Endothelial cell of umbilical vein (primary cell): ENCODE measurements around the gene MTLN. TPM values are rescaled to one million over a fixed set of nuclear protein-coding genes. Genes with fewer than 3 reads are reported as not detected.
"Not testable (repeated sequence)": the region's sequence is repeated elsewhere in the genome, so short reads cannot be mapped to it uniquely, and the experiment has no call there.

Experiments
- Bru-seq: library from RNA; stranded (reverse); fragments of 400-500 nt; gene quantifications from one replicate; lab custom pipeline; 2021; lab: Mats Ljungman, UMichigan
- BruChase-seq, 2 experiments: library from RNA; stranded (reverse); fragments of 400-500 nt; gene quantifications; one replicate each; lab custom pipeline; 2021; lab: Mats Ljungman, UMichigan
- BruUV-seq: library from RNA; stranded (reverse); fragments of 400-500 nt; replicated peaks from 2 replicates; lab custom pipeline; 2021; lab: Mats Ljungman, UMichigan
- CTCF ChIA-PET: fragments of 300-600, 350-600 bp; sonication (Branson Sonifier 250); formaldehyde crosslinking; loops from one replicate; lab custom pipeline; 2021; ENCODE audit warnings: antibody characterized with exemption, inconsistent platforms; lab: Charles Lee
- POLR2A ChIA-PET: fragments of 300-600, 350-600 bp; sonication (Branson Sonifier 250); formaldehyde crosslinking; loops from one replicate; lab custom pipeline; 2021; ENCODE audit warnings: antibody characterized with exemption, inconsistent platforms; lab: Charles Lee
- DNase-seq: peaks from one replicate; pipeline ENCODE4 v3.0.0-alpha.2; 2011; ENCODE audit warnings: low read depth, low spot score
- FAIRE-seq: peaks from 2 replicates; lab custom pipeline; 2011; peaks lifted over from hg19 to GRCh38; lab: Jason Lieb, UNC
- H2AFZ ChIP-seq: 2 replicates; pipeline ENCODE4 v1.6.0; 2012; ENCODE audit warnings: low read depth, low read length, control low read depth, inconsistent platforms
- H3K27ac ChIP-seq: 2 replicates; pipeline ENCODE4 v1.5.1; 2011; ENCODE audit warnings: low read depth, mild to moderate bottlenecking, control low read depth, low read length, moderate library complexity; ENCODE audit not compliant: insufficient read depth
- H3K27me3 ChIP-seq, 2 experiments: 2 replicates each; pipeline versions ENCODE4 v1.6.0 to v1.6.1; 2011; ENCODE audit warnings: low read length in 2 of 2, mixed read lengths in 1 of 2; ENCODE audit not compliant: control insufficient read depth in 2 of 2, insufficient read depth in 2 of 2
- H3K36me3 ChIP-seq, 2 experiments: 2 replicates in 1 of 2; 3 replicates in 1 of 2; pipeline ENCODE4 v1.5.1; 2011; ENCODE audit warnings: low read length in 2 of 2, mild to moderate bottlenecking in 1 of 2, moderate library complexity in 1 of 2; ENCODE audit not compliant: control insufficient read depth in 2 of 2, insufficient read depth in 2 of 2; ENCODE audit errors: extremely low read depth in 1 of 2
- H3K4me1 ChIP-seq: 3 replicates; pipeline ENCODE4 v1.5.1; 2011; ENCODE audit warnings: mild to moderate bottlenecking, low read length; ENCODE audit not compliant: control insufficient read depth, insufficient read depth; ENCODE audit errors: extremely low read depth
- H3K4me2 ChIP-seq: 2 replicates; pipeline ENCODE4 v1.6.1; 2011; ENCODE audit warnings: low read length, control low read depth, mixed read lengths; ENCODE audit not compliant: insufficient read depth
- H3K4me3 ChIP-seq, 3 experiments: fragments of 200-600 bp in 1 of 3; sonication (generic), shearing (Covaris generic) in 1 of 3; replicated peaks in 1 of 3; 2 replicates each; pipeline ENCODE4 v1.5.1; 2011 to 2016; ENCODE audit warnings: control low read depth in 3 of 3, low read length in 3 of 3, mild to moderate bottlenecking in 2 of 3, inconsistent platforms in 1 of 3, low read depth in 1 of 3, moderate library complexity in 1 of 3; ENCODE audit not compliant: insufficient read depth in 1 of 3
- H3K79me2 ChIP-seq: 2 replicates; pipeline ENCODE4 v1.6.0; 2012; ENCODE audit warnings: low read length, inconsistent platforms; ENCODE audit not compliant: control insufficient read depth, insufficient read depth
- H3K9ac ChIP-seq: replicated peaks from 2 replicates; pipeline ENCODE3; 2011; ENCODE audit warnings: low read length, control low read depth; ENCODE audit not compliant: insufficient read depth; ENCODE audit errors: extremely low read depth
- H3K9me1 ChIP-seq: replicated peaks from 3 replicates; pipeline ENCODE4 v1.6.0; 2011; ENCODE audit warnings: mild to moderate bottlenecking, low read length; ENCODE audit not compliant: control insufficient read depth, insufficient read depth; ENCODE audit errors: extremely low read depth
- H3K9me3 ChIP-seq: replicated peaks from 2 replicates; pipeline ENCODE4 v1.5.1; 2012; ENCODE audit warnings: low read length, inconsistent platforms; ENCODE audit not compliant: control insufficient read depth, insufficient read depth
- H4K20me1 ChIP-seq: replicated peaks from 2 replicates; pipeline ENCODE3; 2011; ENCODE audit warnings: mild to moderate bottlenecking, low read length; ENCODE audit not compliant: control insufficient read depth, insufficient read depth; ENCODE audit errors: extremely low read depth
- EZH2 ChIP-seq: IDR thresholded peaks from 2 replicates; pipeline ENCODE4 v1.6.1; 2012; ENCODE audit warnings: borderline replicate concordance, low read depth, mild to moderate bottlenecking, moderate library complexity, low read length, inconsistent platforms; ENCODE audit not compliant: severe bottlenecking
- FOS ChIP-seq: IDR thresholded peaks from 2 replicates; pipeline ENCODE4 v1.6.1; 2011; ENCODE audit warnings: mild to moderate bottlenecking, low read length, moderate library complexity, borderline replicate concordance; ENCODE audit not compliant: insufficient read depth
- GATA2 ChIP-seq: IDR thresholded peaks from 2 replicates; pipeline ENCODE4 v1.7.0; 2011; ENCODE audit warnings: low read depth, mild to moderate bottlenecking, moderate library complexity, mixed read lengths, low read length; ENCODE audit not compliant: insufficient read length, insufficient read depth
- JUN ChIP-seq: IDR thresholded peaks from 2 replicates; pipeline ENCODE4 v1.6.1; 2011; ENCODE audit warnings: borderline replicate concordance, low read depth; ENCODE audit not compliant: insufficient read length, insufficient read depth
- MYC ChIP-seq: IDR thresholded peaks from one replicate; pipeline ENCODE4 v1.6.1; 2011; ENCODE audit warnings: mild to moderate bottlenecking, low read depth, low read length
- POLR2A ChIP-seq: IDR thresholded peaks from 2 replicates; pipeline ENCODE4 v1.6.1; 2012; ENCODE audit warnings: low read depth, mild to moderate bottlenecking, control low read depth, low read length
- POLR2AphosphoS5 ChIP-seq: IDR thresholded peaks from 2 replicates; pipeline ENCODE4 v1.6.1; 2012; ENCODE audit warnings: low read depth, mild to moderate bottlenecking, control low read depth, low read length, moderate library complexity; ENCODE audit not compliant: insufficient read depth
- dilution Hi-C: fragments of 300-500 bp; cut with MboI; formaldehyde crosslinking; loops from one replicate; pipeline ENCODE4 v1.15.0; 2019; ENCODE audit warnings: low sequenced_read_pairs; ENCODE audit not compliant: extremely low pct_ligation_motif_present
- intact Hi-C: fragments of 100-400 bp; cut with micrococcal nuclease; formaldehyde crosslinking; loops from one replicate; pipeline ENCODE4 v1.10.0; 2022
- long read RNA-seq: library from polyadenylated mRNA; stranded (forward); transcript quantifications from one replicate; pipeline ENCODE4 v2.0.0, GENCODE V29; 2021
- polyA minus RNA-seq, 3 experiments: library from RNA; depleted of rRNA, polyadenylated mRNA; stranded (reverse); fragments of >200 nt; gene quantifications; 1 replicate in 1 of 3; 2 replicates in 2 of 3; pipeline ENCODE4 v1.2.3, GENCODE V29; 2011
- polyA plus RNA-seq, 4 experiments: library from polyadenylated mRNA; depleted of rRNA in 3 of 4; stranded (reverse) in 3 of 4; unstranded in 1 of 4; fragments of >200 nt; gene quantifications; 2 replicates each; pipeline versions ENCODE4 v1.2.1 to v1.2.3, GENCODE V29; 2011 to 2012; ENCODE audit warnings: missing spikeins in 1 of 4
- total RNA-seq: library from RNA; stranded (reverse); gene quantifications from 2 replicates; pipeline ENCODE4 v1.2.3, GENCODE V29; 2021
- TF ChIP-seq, protein P1 (sequence below): IDR thresholded peaks from 2 replicates; pipeline ENCODE4 v1.6.1; 2011; ENCODE audit not compliant: insufficient read depth, insufficient read length

Gene MTLN
- 25.5 and 34.4 TPM in 2 replicates for total RNA-seq
- 46.0 and 63.2 TPM in 2 replicates for polyA plus RNA-seq
- polyA plus RNA-seq (2011; cell fraction: cytosol; rRNA removed), result 41.5 and 51.4 TPM in 2 replicates
- 9.8 and 15.0 TPM in 2 replicates for polyA plus RNA-seq (2011; cell fraction: nucleus; rRNA removed)
- 44.5 and 50.6 TPM in 2 replicates for polyA plus RNA-seq (2012)
- 8.8 and 10.9 TPM in 2 replicates for polyA minus RNA-seq
- polyA minus RNA-seq (2011; cell fraction: cytosol; rRNA and poly(A)+ RNA removed), result 5.4 TPM
- polyA minus RNA-seq (2011; cell fraction: nucleus; rRNA and poly(A)+ RNA removed), result 3.0 and 7.4 TPM in 2 replicates
- percentile 28 among the genes with signal in this experiment for Bru-seq, nascent RNA
- percentile 26 among the genes with signal in this experiment for BruChase-seq, experiment 1, labeled RNA remaining after a 6-hour chase
- percentile 17 among the genes with signal in this experiment for BruChase-seq, experiment 2, labeled RNA remaining after a 2-hour chase
- long read RNA-seq, transcript MTLN-203 (2 exons, 441 nt), result major isoform, 105 of 106 reads
- long read RNA-seq, partial matches to known transcripts, result 0 of 106 reads
- long read RNA-seq, other reads (novel, unspliced or antisense), result 1 of 106 reads

DNA sequence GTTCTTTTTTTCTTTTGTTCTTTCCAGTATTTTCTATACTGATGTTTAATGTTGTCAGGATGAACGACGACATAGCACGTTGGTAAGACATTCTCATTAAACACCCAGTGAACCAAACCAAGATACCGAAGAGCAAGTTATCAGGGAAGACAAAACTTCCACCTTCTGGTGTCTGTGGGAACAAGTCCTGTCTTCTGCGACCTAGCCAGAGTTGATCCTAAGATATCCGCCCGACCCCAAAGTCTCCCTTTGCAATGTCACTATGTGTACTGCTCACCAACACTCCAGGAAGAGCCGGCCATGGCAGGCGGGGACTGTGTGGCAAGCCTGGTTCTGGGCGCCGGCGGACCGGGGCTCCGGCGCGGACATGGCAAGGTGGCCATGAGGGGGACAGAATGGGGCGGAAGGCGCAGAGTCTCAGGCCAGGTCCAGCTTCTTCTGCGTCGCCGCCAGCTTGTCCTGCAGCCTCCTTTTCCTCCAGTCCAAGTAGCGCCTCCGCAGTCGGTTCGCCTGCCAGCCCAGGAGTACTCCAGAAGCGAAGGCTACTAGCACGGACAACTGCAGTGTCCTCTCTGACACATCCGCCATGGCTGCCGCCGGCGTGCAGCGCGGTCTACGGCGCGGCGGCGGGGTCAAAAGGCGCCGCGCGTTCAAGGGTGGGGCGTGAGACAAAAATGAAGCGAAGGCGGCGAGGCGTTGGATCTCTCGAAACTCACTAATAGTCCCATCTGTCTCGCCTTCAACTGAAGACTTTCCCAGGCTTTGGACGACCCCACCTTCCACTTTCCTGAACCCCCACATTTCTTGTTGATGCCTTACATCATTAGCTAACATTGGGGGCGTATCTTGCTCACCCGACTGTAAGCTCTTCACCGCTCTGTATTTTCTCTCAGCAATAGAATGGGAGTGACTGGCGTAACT, at the start of gene MTLN:
MTLN (minus strand) TSS at position 610 of the 921 bp plus-strand sequence; CDS start at position 588, 22 bp downstream.
- peak within 1 kb of the TSS; percentile 88 for H2AFZ ChIP-seq
- H3K9ac ChIP-seq, result peak within 1 kb of the TSS; percentile 66
- TF ChIP-seq JUN, result no peak
- TF ChIP-seq, protein P1, sequence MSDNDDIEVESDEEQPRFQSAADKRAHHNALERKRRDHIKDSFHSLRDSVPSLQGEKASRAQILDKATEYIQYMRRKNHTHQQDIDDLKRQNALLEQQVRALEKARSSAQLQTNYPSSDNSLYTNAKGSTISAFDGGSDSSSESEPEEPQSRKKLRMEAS, result peak; percentile 31
- TF ChIP-seq POLR2A, result peak; percentile 89
- TF ChIP-seq FOS, result no peak
- peak; percentile 69 for TF ChIP-seq MYC
- TF ChIP-seq POLR2AphosphoS5, result peak; percentile 86
- no peak for TF ChIP-seq GATA2
- TF ChIP-seq EZH2, result no peak
- no peaks in the 10 kb centered on the region for H3K9me1 ChIP-seq
- H3K27me3 ChIP-seq, result peaks cover 22 to 27% of the 10 kb centered on the region in 2 experiments
- H3K36me3 ChIP-seq, result peaks cover 2 to 7% of the 10 kb centered on the region in 2 experiments
- H3K4me1 ChIP-seq, result peaks cover 6% of the 10 kb centered on the region
- H4K20me1 ChIP-seq, result no peaks in the 10 kb centered on the region
- peak within 1 kb of the TSS; percentile 19 for H3K27ac ChIP-seq
- H3K9me3 ChIP-seq, result no peaks in the 10 kb centered on the region
- DNase-seq (peak; percentile 85), FAIRE-seq (peak; percentile 78)
- H3K4me2 ChIP-seq, result peak within 1 kb of the TSS; percentile 85
- peak within 1 kb of the TSS; percentile 63 to 80 (median 80) for H3K4me3 ChIP-seq
- H3K79me2 ChIP-seq, result peaks cover 11% of the 10 kb centered on the region
- ChIA-PET POLR2A (no interaction called here), CTCF (no interaction called here)
- dilution Hi-C loops (no loop called here), intact Hi-C loops (no loop called here)
- BruUV-seq, result TSS peak; percentile 81

DNA sequence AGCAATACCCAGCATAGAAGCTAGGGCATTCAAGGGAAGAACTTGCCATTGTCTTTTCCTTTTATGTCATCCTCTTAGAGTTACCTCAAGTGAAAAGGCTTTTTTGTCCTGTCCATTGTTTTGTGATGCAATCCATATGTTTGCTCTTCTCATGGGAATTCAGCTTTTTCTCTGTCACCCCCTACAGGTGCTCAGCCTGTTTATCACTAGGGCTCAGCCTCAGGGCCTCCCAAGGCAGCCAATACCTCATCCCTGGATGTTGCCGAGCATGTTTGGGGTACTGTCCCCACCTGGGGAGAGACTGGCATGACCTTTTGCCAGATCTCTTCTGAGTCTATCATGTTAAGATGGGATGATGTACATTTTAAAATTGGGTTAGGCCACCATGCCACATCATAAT, 49.6 kb upstream of the MTLN start:
- FAIRE-seq, POLR2A ChIA-PET: not testable (repeated sequence)

More for the DNA sequence above, 49.6 kb upstream of the MTLN start:
- H3K79me2 ChIP-seq, H3K4me3 ChIP-seq, intact Hi-C loops, H3K9ac ChIP-seq, H3K36me3 ChIP-seq, H3K4me1 ChIP-seq, dilution Hi-C loops, H3K27ac ChIP-seq, DNase-seq, H2AFZ ChIP-seq, H3K4me2 ChIP-seq, CTCF ChIA-PET, BruUV-seq, H3K9me3 ChIP-seq, H3K9me1 ChIP-seq, H3K27me3 ChIP-seq, H4K20me1 ChIP-seq: not testable (repeated sequence)
